Stimulated activated naive B cell treated with anti-CD40 and anti-IgM and Interleukin-4, amounts not matched to agents 10 μg/mL and 1 μg/mL and 100 μg/mL, for 72 hours (primary cell): ENCODE measurements around the gene PCBP4.

ENCODE experiments used
- ATAC-seq, 2 donors: fragments of 150-1000 bp; cut with Tn5 transposase; replicated peaks; 2 replicates each; pipeline ENCODE4 v1.10.0; 2021; ENCODE audit warnings: moderate library complexity in 1 of 2
- DNase-seq: peaks from one replicate; pipeline ENCODE4 v3.0.0; 2021
- H3K27ac Mint-ChIP-seq: one replicate; pipeline ENCODE4 v1.8.0; 2022; ENCODE audit warnings: mild to moderate bottlenecking, mixed read lengths
- H3K27me3 Mint-ChIP-seq, 2 donors: one replicate each; pipeline ENCODE4 v1.8.0; 2022; ENCODE audit warnings: mixed read lengths in 2 of 2
- H3K36me3 Mint-ChIP-seq, 2 donors: one replicate each; pipeline ENCODE4 v1.8.0; 2022; ENCODE audit warnings: mixed read lengths in 2 of 2, mild to moderate bottlenecking in 1 of 2
- H3K4me1 Mint-ChIP-seq, 2 donors: one replicate each; pipeline ENCODE4 v1.8.0; 2022; ENCODE audit warnings: mixed read lengths in 2 of 2, mild to moderate bottlenecking in 1 of 2
- H3K4me3 Mint-ChIP-seq, 2 donors: one replicate each; pipeline ENCODE4 v1.8.0; 2022; ENCODE audit warnings: mild to moderate bottlenecking in 2 of 2, mixed read lengths in 2 of 2, moderate library complexity in 1 of 2
- H3K9me3 Mint-ChIP-seq, 2 donors: one replicate each; pipeline ENCODE4 v1.8.0; 2022; ENCODE audit warnings: mixed read lengths in 2 of 2, mild to moderate bottlenecking in 1 of 2

The PCBP4 gene

DNA sequence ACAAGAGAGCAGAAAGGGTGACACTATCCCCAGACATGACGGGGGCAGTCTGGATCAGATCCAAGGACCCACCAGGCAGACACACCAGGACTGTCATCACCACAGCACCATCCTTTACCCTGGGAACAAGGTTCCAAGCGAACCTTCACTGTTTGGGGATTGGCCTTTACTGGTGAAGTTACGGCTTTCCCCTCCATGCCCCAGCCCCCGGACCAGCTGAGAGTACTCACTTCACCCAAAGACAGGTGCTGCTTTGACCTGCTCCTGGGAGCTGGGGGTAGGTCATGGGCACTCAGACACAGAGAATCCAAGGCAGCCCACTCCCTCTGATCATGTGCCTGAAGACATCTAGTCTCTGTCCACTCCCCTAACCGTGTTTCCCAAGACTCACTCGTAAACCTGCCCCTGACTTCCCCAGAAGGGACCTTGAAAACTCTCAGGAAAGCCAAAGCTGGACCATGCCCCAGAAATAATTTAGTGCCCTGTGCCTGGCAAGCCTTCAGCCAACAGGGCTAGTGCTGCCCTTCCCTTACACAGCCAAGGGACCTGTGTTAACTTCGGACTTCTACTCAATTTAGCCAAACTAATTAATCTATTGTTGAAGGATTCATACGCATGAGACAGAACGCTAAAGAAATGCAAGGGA is 28.4 kb downstream of the PCBP4 start:
- ATAC-seq (no peak), DNase-seq (no peak)
- Mint-ChIP-seq H3K4me3 (peak overlapping the region; percentile 46 to 59), H3K36me3 (peaks cover 49 to 64% of the 10 kb centered on the region in 2 donors), H3K4me1 (peaks cover 32 to 58% of the 10 kb centered on the region in 2 donors), H3K9me3 (no peaks in the 10 kb centered on the region), H3K27ac (peak overlapping the region; percentile 33), H3K27me3 (no peaks in the 10 kb centered on the region)

DNA sequence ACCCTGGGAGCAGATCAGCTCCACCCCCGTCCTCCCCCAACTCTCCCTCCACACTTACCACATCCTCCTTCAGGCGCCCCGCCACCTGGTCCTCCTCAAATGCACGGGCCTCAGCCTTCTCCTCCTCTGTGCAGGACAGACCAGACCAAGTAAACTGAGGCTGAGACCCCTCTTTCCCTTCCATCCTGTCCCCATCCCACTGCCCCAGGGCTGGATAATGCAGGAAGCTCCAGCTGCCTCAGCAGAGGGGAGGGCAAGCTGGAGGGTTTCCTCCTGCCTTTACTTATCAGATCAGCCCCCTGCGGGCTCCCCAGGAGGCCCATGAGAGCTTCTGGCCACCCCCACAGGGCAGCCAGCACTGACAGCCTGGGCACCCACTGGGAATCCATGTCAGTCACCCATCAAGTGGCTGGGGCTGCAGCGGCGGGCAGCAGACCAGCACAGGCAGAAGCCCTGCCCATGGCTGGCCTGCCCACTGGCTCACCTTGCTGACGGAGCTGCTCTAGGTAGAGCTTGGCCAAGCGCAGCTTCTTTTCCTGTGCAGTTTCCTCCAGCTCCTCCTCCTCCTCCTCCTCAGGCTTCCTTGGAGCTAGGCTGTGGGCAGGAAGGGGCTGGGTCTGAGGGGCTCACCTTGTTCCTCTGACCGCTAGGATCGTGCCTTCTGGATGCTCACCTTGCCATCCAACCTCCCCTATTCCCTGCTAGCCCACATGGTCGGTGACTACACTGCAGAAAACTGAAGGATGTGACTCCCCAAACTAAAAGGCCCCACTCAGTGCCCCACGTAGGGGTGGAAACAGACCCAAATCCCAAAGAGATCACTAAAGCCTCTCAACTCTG is 29.4 kb downstream of the PCBP4 start:
- Mint-ChIP-seq H3K27me3 (no peaks in the 10 kb centered on the region), H3K4me3 (no peak overlapping the region), H3K36me3 (peaks cover 55 to 72% of the 10 kb centered on the region in 2 donors), H3K4me1 (peaks cover 30 to 58% of the 10 kb centered on the region in 2 donors), H3K27ac (peak overlapping the region; percentile 86), H3K9me3 (no peaks in the 10 kb centered on the region)
- ATAC-seq: no peak
- no peak for DNase-seq

DNA sequence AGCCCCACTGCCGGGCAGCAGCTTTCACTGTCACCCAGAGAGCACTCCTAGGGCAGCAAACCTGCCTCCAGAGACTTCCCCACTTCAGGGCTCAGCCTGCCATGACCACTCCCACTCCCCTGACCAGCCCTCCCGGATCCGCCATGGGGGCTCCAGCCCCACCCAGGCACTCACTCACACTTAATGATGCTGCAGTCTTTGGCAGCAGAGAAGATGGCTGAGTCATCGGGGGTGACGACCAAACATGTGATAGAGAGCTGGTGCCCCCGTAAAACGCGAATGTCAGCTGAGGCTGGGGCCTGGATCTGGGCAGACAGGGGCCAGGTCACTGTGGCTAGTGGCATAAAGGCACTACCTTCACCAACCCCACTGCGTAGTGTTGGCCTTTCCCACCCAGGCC is 30.2 kb downstream of the PCBP4 start:
- Mint-ChIP-seq H3K27me3 (no peaks in the 10 kb centered on the region), H3K36me3 (peaks cover 62 to 77% of the 10 kb centered on the region in 2 donors), H3K4me3 (no peak overlapping the region), H3K4me1 (peaks cover 30 to 58% of the 10 kb centered on the region in 2 donors), H3K9me3 (no peaks in the 10 kb centered on the region), H3K27ac (no peak overlapping the region)
- ATAC-seq (no peak), DNase-seq (no peak)

DNA sequence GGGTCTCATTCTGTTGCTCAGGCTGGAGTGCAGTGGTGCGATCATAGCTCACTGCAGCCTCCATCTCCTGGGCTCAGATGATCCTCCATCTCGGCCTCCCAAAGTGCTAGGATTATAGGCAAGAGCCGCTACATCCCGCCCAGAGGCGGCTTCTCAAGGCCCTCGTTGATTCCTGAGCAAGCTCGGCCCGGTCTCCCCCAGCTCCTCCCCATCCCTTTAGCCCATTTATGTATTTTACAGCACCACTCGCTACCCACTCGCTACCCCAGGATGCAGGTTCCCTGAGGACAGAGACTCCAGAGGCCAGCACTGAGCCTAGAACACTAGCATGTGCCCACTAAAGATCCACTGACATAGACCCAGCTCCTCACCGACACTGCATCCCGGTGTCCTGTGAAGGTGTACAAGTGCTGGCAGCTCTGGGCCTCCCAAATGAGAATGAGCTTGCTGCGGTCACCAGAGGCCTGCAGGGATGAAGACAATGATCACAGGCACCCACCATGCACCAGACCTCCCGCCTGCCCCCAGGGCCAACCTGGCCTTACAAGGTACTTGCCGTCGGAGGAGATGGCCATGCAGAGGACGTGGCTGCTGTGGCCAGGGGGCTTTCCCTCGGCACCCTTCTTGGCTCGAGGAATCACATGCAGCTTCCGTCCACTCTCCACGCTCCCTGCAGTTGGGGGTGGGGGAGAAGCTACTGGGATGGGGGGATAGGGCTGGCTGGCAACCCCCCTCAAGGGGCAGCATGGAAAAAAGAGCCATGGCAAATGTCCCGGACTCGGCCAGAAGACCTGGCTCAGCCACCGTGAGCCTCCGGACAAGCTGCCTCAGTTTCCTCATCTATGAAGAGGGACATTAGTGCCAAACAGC is 31.1 kb downstream of the PCBP4 start:
- DNase-seq (no peak), ATAC-seq (no peak)
- Mint-ChIP-seq H3K27me3 (no peaks in the 10 kb centered on the region), H3K36me3 (peaks cover 70 to 86% of the 10 kb centered on the region in 2 donors), H3K4me3 (no peak overlapping the region), H3K4me1 (peaks cover 27 to 58% of the 10 kb centered on the region in 2 donors), H3K27ac (no peak overlapping the region), H3K9me3 (no peaks in the 10 kb centered on the region)

DNA sequence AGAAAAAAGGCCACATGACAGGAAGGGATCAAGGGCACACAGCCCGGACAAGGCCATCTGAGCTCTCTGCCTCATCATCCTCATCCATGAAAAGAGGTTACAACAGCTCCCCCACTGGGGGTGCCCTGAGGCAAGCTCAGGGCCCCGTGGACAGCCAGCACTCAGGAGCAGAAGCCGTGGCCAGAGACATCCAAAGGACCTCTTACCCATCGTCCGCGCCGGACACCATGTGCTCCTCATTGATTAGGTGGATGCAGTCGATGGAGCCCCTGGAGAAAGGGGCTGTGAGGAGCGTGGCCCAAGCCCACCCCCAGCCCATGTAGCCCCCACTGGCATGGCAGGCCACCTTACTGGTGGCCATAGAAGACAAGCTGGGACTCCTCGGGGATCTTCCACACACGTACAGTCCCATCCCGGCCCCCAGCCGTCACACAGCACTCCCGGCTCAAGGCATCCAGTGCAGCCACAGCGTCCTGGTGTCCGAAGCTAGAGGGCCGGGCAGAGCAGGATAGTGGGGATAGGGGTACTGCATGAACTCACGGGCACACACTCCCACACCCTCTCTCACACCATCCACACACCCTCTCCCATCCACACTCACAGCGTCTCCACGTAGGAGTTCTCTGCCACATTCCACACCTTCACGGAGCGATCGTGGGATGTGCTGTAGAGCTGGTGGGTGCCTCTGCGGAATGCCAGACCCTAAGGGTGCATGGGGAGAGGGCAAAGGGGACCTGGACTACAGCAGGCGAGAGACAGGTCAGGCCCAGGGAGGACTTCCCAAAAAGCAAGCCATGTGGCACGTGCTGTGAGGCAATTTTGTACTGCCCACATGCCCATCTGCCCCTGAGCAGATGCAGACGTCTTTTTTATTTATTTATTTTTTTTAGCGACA is 32.0 kb downstream of the PCBP4 start:
- H3K36me3 Mint-ChIP-seq: peaks cover 74 to 88% of the 10 kb centered on the region in 2 donors
- no peak overlapping the region for H3K4me3 Mint-ChIP-seq
- no peak for ATAC-seq
- H3K27ac Mint-ChIP-seq: no peak overlapping the region
- peaks cover 18 to 49% of the 10 kb centered on the region in 2 donors for H3K4me1 Mint-ChIP-seq
- DNase-seq: no peak
- no peaks in the 10 kb centered on the region for H3K9me3 Mint-ChIP-seq
- H3K27me3 Mint-ChIP-seq: no peaks in the 10 kb centered on the region

DNA sequence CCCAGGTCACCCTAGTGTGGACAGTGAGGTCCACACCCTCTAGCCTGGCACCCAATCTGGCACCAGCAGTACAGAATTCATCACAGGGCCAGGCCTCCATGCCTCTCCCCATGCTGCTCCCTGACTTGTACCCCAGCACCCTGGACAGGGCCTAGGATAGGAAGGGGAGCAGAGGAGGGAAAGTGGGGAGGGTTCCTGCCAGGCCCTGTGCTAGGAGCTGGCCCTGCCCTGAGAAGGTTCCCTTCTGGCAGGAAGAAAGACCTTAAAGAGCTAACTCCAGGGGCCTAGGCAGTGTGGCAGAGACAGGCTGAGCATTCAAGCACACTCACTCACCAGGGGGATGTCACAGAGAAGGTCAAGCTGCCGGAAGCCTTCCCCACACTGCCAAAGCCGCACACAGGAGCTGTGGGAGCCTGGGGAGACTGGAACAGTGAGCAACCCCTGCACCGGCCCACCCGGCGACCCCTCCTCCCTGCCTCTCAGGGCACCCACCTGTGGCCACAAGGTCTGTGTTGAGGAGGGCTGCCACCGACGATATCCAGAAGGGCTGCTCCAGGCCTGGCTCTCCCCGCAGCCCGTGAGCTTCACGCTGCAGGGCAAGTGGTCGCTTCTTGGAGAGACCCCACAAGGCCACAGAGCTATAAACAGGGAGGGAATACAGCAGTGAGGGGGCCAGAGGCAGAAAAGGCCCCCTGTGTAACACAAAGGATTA is 33.0 kb downstream of the PCBP4 start:
- ATAC-seq (no peak), DNase-seq (no peak)
- peaks cover 75 to 88% of the 10 kb centered on the region in 2 donors for H3K36me3 Mint-ChIP-seq
- no peaks in the 10 kb centered on the region for H3K9me3 Mint-ChIP-seq
- peaks cover 11 to 40% of the 10 kb centered on the region in 2 donors for H3K4me1 Mint-ChIP-seq
- no peak overlapping the region for H3K4me3 Mint-ChIP-seq
- H3K27ac Mint-ChIP-seq: no peak overlapping the region
- H3K27me3 Mint-ChIP-seq: no peaks in the 10 kb centered on the region

DNA sequence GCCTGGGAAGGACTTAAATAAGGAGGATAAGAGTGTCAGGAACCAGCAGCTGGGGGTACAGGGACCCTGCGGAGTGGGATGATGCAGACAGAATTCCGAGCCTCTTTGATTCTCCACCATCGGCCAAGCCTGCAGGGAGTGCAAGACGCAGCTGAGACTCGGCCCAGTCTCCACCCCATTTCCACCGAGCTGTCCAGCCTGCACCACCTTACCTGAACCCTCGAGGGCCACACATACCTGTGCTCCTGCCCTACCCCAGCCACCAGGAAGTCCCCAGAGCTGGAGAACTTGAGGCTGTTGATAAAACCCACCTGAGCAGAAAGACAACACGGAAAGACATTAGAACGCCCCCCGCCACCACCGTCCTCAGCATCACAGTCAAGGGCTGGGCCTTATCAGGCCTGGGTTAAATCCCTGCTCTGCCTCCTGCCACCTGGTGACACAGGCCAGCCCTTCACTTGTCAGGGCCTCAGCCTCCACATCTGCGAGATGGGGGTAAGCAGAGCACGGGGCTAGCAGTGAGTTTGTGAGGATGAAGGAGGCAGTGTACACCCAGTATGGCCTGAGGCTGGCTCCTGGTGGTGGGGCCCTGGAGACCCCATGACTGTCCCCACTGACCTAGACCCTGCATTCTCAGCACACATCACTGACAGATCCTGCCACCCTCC is 33.6 kb downstream of the PCBP4 start:
- Mint-ChIP-seq H3K4me1 (peaks cover 5 to 33% of the 10 kb centered on the region in 2 donors), H3K36me3 (peaks cover 71 to 86% of the 10 kb centered on the region in 2 donors), H3K4me3 (no peak overlapping the region), H3K27me3 (no peaks in the 10 kb centered on the region), H3K27ac (no peak overlapping the region), H3K9me3 (no peaks in the 10 kb centered on the region)
- DNase-seq (no peak), ATAC-seq (no peak)

DNA sequence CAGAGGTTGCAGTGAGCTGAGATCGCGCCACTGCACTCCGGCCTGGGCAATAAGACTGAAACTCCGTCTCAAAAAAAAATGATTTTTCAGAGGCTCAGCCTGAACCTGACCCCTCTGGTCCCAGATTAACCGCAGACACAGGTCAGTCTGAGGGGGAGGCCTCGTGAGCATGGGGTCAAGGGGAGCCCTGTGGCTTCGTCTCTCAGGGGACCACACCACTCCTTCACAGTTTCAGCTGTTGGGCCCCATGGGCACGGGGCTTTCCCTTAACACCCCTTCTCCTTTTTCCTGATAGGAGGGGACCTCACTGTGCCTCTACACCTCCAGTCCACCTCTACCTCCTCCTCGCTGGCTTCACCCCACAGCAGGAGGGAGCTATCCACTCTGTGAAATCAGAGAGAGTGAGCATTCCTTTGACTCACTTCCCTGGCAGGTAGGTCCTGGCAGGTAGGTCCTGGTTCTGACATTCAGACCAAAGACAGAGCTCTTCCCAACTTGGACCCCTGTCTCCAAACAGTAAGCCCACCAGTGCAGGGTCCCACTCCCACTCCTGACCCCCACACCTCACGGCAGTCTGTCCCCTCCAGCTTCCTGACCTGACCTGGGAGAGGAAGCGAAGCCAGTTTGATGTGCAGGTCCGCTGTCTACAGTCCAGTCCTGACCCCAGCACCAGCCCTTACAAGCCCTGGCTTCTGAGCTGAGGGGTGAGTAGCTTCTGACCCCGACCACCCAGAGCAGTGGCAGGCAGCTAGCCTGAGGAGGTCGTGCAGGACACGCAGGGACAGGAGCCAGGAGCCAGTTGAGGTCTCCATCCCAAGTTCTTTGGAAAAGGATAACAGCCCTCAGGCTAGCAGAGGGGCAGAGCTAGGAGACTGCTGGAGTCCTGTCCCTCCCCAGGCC is 34.5 kb downstream of the PCBP4 start:
- H3K27ac Mint-ChIP-seq: peak overlapping the region; percentile 47
- no peak overlapping the region for H3K4me3 Mint-ChIP-seq
- peaks cover 7 to 26% of the 10 kb centered on the region in 2 donors for H3K4me1 Mint-ChIP-seq
- H3K9me3 Mint-ChIP-seq: no peaks in the 10 kb centered on the region
- DNase-seq: no peak
- peaks cover 63 to 77% of the 10 kb centered on the region in 2 donors for H3K36me3 Mint-ChIP-seq
- ATAC-seq: peak in 1 of 2 donors; percentile 25
- no peaks in the 10 kb centered on the region for H3K27me3 Mint-ChIP-seq

DNA sequence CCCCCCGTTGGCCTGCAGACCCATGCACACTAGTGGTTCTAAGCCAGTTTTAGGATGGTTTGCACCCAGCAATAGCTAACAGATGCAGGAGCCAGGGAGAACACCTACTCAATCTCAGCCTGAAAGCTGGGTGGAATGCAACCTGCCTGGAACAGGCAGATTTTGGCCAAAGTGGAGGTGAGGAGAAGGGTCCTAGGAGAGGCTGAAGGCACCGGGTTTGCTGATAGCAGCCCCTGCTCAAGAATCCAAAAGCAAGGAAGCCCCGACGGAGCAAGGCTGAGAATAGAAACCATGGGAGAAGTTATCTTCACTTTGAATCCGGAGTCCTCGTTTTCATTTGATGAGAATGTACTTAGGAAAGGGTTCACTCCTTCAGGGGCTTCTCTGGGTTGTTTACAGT is 35.5 kb downstream of the PCBP4 start:
- Mint-ChIP-seq H3K27me3 (no peaks in the 10 kb centered on the region), H3K36me3 (peaks cover 54 to 68% of the 10 kb centered on the region in 2 donors), H3K4me3 (no peak overlapping the region), H3K27ac (no peak overlapping the region), H3K4me1 (peaks cover 9 to 24% of the 10 kb centered on the region in 2 donors), H3K9me3 (no peaks in the 10 kb centered on the region)
- DNase-seq (no peak), ATAC-seq (no peak)

DNA sequence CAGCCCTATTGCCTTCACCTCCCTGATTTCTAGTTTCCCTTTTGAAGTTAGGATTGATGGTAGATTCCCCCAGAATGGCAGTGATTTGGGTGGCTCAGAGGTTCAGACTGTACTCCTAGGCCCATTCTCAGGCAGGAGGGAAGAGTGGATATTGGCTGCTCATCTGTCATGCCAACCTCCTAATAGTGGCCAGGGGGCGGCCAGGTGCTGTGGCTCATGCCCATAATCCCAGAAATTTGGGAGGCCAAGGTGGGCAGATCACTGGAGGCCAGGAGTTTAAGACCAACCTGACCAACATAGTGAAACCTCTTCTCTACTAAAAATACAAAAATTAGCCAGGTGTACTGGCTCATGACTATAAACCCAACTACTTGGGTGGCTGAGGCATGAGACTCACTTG is 36.8 kb downstream of the PCBP4 start:
- peaks cover 43 to 56% of the 10 kb centered on the region in 2 donors for H3K36me3 Mint-ChIP-seq
- peak overlapping the region; percentile 76 for H3K27ac Mint-ChIP-seq
- H3K4me3 Mint-ChIP-seq: no peak overlapping the region
- DNase-seq (no peak), ATAC-seq (no peak)
- H3K9me3 Mint-ChIP-seq: no peaks in the 10 kb centered on the region
- H3K4me1 Mint-ChIP-seq: peaks cover 9 to 24% of the 10 kb centered on the region in 2 donors
- H3K27me3 Mint-ChIP-seq: no peaks in the 10 kb centered on the region

DNA sequence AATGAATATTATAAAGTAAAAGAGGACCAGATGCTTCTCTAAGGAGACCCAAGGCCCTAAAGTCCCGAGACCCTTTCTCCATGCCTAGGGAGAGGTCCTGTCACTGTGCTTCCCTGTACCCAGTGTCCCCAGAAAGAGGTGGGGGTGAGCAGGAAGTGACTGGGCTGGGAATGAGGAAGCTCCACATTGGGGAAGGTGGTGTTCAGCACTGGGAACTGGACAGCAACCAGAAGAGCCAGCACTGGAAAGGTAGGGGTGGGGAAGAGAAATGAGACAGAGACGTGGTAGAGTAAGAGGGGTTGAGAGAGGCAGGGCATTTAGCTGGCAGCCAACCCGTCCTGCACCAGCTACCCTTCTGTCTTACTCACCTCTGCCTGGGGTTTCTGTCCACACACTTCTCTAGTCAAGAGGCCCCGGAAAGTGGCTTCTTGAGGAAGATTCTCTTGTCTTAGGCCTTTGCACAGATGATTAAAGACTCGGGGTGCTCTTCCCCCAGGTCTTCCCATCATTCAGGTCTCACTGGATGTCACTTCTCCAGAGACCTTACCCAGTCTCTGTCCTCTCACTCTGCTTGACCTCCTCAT is 37.7 kb downstream of the PCBP4 start:
- ATAC-seq (no peak), DNase-seq (no peak)
- no peaks in the 10 kb centered on the region for H3K27me3 Mint-ChIP-seq
- H3K36me3 Mint-ChIP-seq: peaks cover 37 to 50% of the 10 kb centered on the region in 2 donors
- no peaks in the 10 kb centered on the region for H3K9me3 Mint-ChIP-seq
- no peak overlapping the region for H3K27ac Mint-ChIP-seq
- H3K4me1 Mint-ChIP-seq: peaks cover 9 to 24% of the 10 kb centered on the region in 2 donors
- H3K4me3 Mint-ChIP-seq: no peak overlapping the region
